Measurements from ENCODE around the gene FOXO1. TPM values are rescaled to one million over a fixed set of nuclear protein-coding genes. Genes with fewer than 3 reads are reported as not detected.
A peak's percentile ranks its signal among the peaks of the same experiment; 100 is the strongest.

The FOXO1 gene
- total RNA-seq, 3 donors from 2014 or later, result 54.1 to 163 (median 67.2) TPM

DNA sequence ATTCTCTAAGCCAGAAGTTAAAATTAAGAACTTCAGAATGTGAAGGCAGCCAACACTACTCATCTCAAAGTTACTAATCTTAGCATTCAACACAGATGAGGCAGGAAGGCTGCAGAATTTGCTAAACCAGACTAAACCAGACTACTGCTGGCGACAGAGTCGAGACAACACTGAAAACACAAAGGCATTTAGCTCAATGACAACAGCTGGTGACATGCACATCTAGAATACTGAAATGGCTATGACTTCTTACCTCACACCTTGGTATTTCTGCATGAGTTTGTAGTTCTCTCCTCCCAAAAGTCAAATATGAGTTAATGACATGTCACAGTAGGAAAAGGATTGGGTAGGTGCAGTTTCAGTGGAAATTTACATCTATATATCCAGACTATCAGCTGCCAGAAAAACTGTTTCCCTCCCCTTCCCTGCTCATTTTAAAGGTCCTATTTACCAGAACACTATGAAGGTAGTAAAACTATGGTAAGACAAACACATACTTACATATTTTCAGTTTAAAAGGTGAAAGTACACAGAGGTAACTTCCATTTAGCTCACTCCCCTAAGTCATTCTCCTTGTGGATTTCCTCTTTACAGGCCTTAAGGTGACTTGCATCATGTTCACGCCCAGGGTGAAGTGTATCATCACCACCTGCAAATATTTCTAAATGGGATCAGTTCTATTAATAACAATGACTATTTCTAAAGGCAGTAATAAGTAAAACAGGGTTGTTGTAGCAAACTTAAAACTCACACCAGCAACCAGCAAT is 21.4 kb downstream of the FOXO1 start:
- no peak for TF ChIP-seq POLR2AphosphoS5 (IDR thresholded peaks at IDR 0.05)
- TF ChIP-seq, protein P1, sequence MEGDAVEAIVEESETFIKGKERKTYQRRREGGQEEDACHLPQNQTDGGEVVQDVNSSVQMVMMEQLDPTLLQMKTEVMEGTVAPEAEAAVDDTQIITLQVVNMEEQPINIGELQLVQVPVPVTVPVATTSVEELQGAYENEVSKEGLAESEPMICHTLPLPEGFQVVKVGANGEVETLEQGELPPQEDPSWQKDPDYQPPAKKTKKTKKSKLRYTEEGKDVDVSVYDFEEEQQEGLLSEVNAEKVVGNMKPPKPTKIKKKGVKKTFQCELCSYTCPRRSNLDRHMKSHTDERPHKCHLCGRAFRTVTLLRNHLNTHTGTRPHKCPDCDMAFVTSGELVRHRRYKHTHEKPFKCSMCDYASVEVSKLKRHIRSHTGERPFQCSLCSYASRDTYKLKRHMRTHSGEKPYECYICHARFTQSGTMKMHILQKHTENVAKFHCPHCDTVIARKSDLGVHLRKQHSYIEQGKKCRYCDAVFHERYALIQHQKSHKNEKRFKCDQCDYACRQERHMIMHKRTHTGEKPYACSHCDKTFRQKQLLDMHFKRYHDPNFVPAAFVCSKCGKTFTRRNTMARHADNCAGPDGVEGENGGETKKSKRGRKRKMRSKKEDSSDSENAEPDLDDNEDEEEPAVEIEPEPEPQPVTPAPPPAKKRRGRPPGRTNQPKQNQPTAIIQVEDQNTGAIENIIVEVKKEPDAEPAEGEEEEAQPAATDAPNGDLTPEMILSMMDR (IDR thresholded peaks at IDR 0.05), result no peak
- no peak for TF ChIP-seq POLR2A (IDR thresholded peaks at IDR 0.05)
- Histone ChIP-seq H3K36me3 (no peaks in the 10 kb centered on the region), H3K27me3 (no peaks in the 10 kb centered on the region), H3K4me1 (peaks cover 0 to 4% of the 10 kb centered on the region in 2 donors), H3K4me3 (no peak overlapping the region), H3K9me3 (no peaks in the 10 kb centered on the region), H3K27ac (peak overlapping the region; percentile 15 to 28)
- DNase-seq (ENCODE audit: low spot score in 2 of 2), result no peak
- intact Hi-C loops (cut with DNase I; ENCODE audit: low total_unique reads), result no loop called here

DNA sequence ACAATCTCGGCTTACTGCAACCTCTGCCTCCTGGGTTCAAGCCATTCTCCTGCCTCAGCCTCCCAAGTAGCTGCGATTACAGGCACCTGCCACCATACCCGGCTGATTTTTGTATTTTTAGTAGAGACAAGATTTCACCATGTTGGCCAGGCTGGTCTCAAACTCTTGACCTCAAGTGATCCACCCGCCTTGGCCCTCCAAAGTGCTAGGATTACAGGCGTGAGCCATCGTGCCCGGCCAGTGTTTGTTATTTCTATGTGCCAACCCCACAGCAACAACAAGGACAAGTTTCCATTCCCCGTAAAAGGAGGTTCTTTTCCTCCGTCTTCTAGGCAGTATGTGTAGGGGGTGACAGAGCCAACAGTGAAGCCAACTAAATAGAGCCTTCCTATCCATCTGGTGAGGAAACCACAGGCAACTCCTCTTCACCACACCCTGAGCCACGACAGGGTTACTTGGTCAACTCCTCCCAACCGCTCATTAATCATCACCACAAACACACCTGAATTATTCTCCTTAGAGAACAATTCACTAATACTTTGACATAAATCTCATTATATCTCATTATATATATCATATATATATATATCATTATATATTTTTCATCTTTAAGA is 25.5 kb downstream of the FOXO1 start:
- H3K9me3 ChIP-seq, result no peaks in the 10 kb centered on the region
- no peak for DNase-seq (ENCODE audit: low spot score in 2 of 2)
- no peak overlapping the region for H3K4me3 ChIP-seq
- H3K27me3 ChIP-seq, result no peaks in the 10 kb centered on the region
- H3K4me1 ChIP-seq, result peaks cover 0 to 4% of the 10 kb centered on the region in 2 donors
- no peak overlapping the region for H3K27ac ChIP-seq
- H3K36me3 ChIP-seq, result no peaks in the 10 kb centered on the region
- TF ChIP-seq POLR2A (IDR thresholded peaks at IDR 0.05) (no peak), POLR2AphosphoS5 (IDR thresholded peaks at IDR 0.05) (no peak)
- TF ChIP-seq, protein P1 (IDR thresholded peaks at IDR 0.05), result no peak
- intact Hi-C loops (cut with DNase I; ENCODE audit: low total_unique reads), result no loop called here

DNA sequence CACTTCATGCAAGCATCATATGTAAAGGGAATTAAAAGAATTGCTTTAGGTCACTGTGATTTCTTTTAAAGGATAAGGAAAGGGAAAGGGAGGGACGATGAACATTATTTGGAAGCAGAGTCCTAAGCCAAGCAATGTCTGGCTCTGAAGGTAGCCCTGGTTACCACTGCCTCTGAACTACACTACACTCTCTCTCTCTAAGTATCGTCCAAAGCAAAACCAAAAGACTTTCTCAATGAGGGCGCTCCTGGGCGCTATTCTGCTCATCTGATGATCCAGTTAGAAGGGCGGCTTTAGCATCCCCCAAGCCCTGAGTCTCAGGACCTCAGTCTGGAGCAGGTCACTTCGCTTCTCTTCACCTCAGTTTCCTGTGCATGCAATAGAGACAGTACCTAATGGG is 26.2 kb downstream of the FOXO1 start:
- H3K36me3 ChIP-seq, result no peaks in the 10 kb centered on the region
- H3K9me3 ChIP-seq, result no peaks in the 10 kb centered on the region
- peak overlapping the region; percentile 29 to 78 for H3K27ac ChIP-seq
- peaks cover 0 to 4% of the 10 kb centered on the region in 2 donors for H3K4me1 ChIP-seq
- DNase-seq (ENCODE audit: low spot score in 2 of 2), result no peak
- no peak overlapping the region for H3K4me3 ChIP-seq
- TF ChIP-seq POLR2A (IDR thresholded peaks at IDR 0.05) (no peak), POLR2AphosphoS5 (IDR thresholded peaks at IDR 0.05) (no peak)
- TF ChIP-seq, protein P1 (IDR thresholded peaks at IDR 0.05), result no peak
- H3K27me3 ChIP-seq, result no peaks in the 10 kb centered on the region
- intact Hi-C loops (cut with DNase I; ENCODE audit: low total_unique reads), result no loop called here

DNA sequence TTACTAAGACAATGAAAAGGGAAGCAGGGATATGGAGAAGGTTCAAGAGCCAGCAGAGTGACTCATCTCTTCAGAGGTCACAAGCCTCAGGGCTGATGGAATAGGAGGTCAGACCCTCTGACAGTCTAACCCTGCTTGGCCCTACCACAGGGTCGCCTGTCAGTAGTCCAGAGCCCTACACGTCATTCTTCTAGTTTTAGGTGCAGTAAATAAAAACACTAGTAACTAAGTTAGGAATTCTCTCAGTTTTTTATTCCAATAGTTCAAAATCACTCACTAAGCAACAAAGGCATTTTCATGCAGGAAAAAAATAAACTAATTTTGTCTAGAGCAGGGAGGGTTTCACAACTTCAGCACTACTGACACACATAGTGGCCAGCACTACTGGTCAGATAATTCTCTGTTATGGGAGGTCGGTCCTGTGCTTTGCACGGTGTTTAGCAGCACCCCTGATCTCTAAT is 27.2 kb downstream of the FOXO1 start:
- DNase-seq (ENCODE audit: low spot score in 2 of 2), result no peak
- intact Hi-C loops (cut with DNase I; ENCODE audit: low total_unique reads), result no loop called here
- no peaks in the 10 kb centered on the region for H3K9me3 ChIP-seq
- no peaks in the 10 kb centered on the region for H3K27me3 ChIP-seq
- peaks cover 0 to 4% of the 10 kb centered on the region in 2 donors for H3K4me1 ChIP-seq
- no peak overlapping the region for H3K4me3 ChIP-seq
- TF ChIP-seq POLR2AphosphoS5 (IDR thresholded peaks at IDR 0.05) (no peak), POLR2A (IDR thresholded peaks at IDR 0.05) (no peak)
- TF ChIP-seq, protein P1 (IDR thresholded peaks at IDR 0.05), result no peak
- H3K27ac ChIP-seq, result peak overlapping the region; percentile 43 to 78
- no peaks in the 10 kb centered on the region for H3K36me3 ChIP-seq

DNA sequence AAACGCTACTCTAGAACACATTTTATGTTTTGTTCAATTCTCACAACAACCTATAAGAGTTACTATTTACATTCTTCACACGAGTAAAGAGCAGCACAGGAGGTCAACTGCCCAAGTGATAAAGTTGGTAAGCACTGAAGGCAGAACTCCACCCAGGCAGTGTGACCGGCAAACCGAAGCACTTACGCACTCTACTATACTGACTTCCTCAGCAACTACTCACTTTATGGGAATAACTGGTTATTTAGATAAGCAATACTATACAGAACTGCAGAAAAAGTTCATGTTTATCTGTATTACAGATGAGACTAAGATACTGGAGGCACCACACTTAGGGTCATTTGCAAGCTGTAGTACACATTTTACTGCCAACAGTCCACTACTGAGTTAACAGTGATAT is 28.8 kb downstream of the FOXO1 start:
- Histone ChIP-seq H3K27ac (no peak overlapping the region), H3K9me3 (no peaks in the 10 kb centered on the region), H3K36me3 (no peaks in the 10 kb centered on the region), H3K4me1 (peaks cover 0 to 4% of the 10 kb centered on the region in 2 donors), H3K27me3 (no peaks in the 10 kb centered on the region), H3K4me3 (no peak overlapping the region)
- no peak for DNase-seq (ENCODE audit: low spot score in 2 of 2)
- TF ChIP-seq POLR2A (IDR thresholded peaks at IDR 0.05) (no peak), POLR2AphosphoS5 (IDR thresholded peaks at IDR 0.05) (no peak)
- TF ChIP-seq, protein P1 (IDR thresholded peaks at IDR 0.05), result no peak
- intact Hi-C loops (cut with DNase I; ENCODE audit: low total_unique reads), result no loop called here
